H1 (cell line): ENCODE data around the gene PEX6. TPM values are rescaled to one million over a fixed set of nuclear protein-coding genes. Genes with fewer than 3 reads are reported as not detected.

Experiments
- KDM5A ChIP-seq: fragments of 200-600 bp; IDR thresholded peaks from 2 replicates; pipeline ENCODE4 v1.7.1; 2012; ENCODE audit warnings: mild to moderate bottlenecking, low read length, inconsistent platforms, mixed read lengths
- POU5F1 ChIP-seq: IDR thresholded peaks from 2 replicates; pipeline ENCODE4 v1.6.1; 2011; ENCODE audit warnings: low read depth, mild to moderate bottlenecking, low read length, moderate library complexity
- polyA plus RNA-seq, 7 experiments: library from polyadenylated mRNA; depleted of rRNA in 3 of 7; stranded (reverse) in 5 of 7; unstranded in 2 of 7; fragments of >200 nt in 5 of 7; fragments of 200-250 nt in 2 of 7; gene quantifications; 1 replicate in 5 of 7; 2 replicates in 1 of 7; 4 replicates in 1 of 7; pipeline versions ENCODE4 v1.2.1 to v1.2.3, GENCODE V29; 2011 to 2013; ENCODE audit warnings: missing spikeins in 2 of 7, mixed read lengths in 2 of 7
- total RNA-seq: library from RNA; stranded (reverse); fragmentation: NEBNext Ultra II Directional; extraction: Animal tissue kit (Norgen Biotek cat#: 25700); gene quantifications from 2 replicates; pipeline ENCODE4 v1.2.1, GENCODE V29; 2021

Gene PEX6
- total and polyA plus RNA-seq, 2 of the 8 experiments (the other 6 are each of a cell fraction or from before 2014, with no cell fraction given): 6.4 to 12.5 TPM

GRCh38 chr6:42962502-42963178 lies 16.3 kb downstream of the PEX6 start (continued):
- TF ChIP-seq POU5F1 (no peak), KDM5A (no peak)
